Measurements from ENCODE around the gene AP3S2.

DNA sequence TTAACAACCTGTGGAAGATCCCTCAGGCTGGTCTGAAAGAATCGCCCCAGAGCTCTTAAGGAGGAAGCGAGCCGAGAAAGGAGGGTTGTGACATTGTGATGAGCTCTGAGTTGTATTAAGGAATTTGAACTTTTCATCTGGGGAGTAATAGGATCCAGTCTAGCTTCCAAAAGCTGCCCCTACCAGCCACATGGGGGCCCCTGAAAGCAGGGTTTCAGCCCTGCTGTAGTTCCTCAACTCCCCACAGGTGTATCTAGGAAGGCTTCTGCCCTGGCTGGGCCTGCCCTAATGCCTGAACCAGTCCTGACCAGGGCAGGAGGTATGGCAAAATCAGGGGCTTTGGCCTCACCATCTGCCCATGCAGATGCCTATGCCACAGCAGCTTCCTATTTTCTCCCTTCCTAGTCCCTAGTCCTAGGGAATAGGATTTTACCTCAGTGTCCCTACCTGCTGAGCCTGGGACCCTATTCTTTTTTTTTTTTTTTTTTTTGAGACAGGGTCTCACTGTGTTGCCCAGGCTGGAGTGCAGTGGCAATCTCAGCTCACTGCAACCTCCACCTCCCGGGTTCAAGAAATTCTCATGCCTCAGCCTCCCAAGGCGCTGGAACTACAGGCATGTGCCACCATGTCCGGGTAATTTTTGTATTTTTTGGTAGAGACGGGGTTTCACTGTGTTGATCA, 5.0 kb upstream of the AP3S2 start:
- TF ChIP-seq, protein P1, sequence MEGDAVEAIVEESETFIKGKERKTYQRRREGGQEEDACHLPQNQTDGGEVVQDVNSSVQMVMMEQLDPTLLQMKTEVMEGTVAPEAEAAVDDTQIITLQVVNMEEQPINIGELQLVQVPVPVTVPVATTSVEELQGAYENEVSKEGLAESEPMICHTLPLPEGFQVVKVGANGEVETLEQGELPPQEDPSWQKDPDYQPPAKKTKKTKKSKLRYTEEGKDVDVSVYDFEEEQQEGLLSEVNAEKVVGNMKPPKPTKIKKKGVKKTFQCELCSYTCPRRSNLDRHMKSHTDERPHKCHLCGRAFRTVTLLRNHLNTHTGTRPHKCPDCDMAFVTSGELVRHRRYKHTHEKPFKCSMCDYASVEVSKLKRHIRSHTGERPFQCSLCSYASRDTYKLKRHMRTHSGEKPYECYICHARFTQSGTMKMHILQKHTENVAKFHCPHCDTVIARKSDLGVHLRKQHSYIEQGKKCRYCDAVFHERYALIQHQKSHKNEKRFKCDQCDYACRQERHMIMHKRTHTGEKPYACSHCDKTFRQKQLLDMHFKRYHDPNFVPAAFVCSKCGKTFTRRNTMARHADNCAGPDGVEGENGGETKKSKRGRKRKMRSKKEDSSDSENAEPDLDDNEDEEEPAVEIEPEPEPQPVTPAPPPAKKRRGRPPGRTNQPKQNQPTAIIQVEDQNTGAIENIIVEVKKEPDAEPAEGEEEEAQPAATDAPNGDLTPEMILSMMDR (IDR thresholded peaks at IDR 0.05) = peak; percentile 71
- TF ChIP-seq EZH2 (IDR thresholded peaks at IDR 0.05; ENCODE audit: borderline replicate concordance, insufficient read depth, low read depth, low read length, poor library complexity, severe bottlenecking) = no peak

All from B cell (primary cell).